CD14-positive monocyte (primary cell): ENCODE measurements around the gene COL2A1. TPM values are rescaled to one million over a fixed set of nuclear protein-coding genes. Genes with fewer than 3 reads are reported as not detected.

ENCODE experiments used
- DNase-seq, 3 donors: peaks; one replicate each; pipeline ENCODE4 v3.0.0-alpha.2; 2011 to 2022
- H2AFZ ChIP-seq: 2 replicates; pipeline ENCODE4 v1.6.0; 2012; ENCODE audit warnings: mild to moderate bottlenecking, low read depth, low read length, inconsistent platforms; ENCODE audit not compliant: insufficient read depth, poor library complexity, severe bottlenecking
- H3K27ac ChIP-seq, 2 donors: 1 replicate in 1 of 2; 2 replicates in 1 of 2; pipeline ENCODE4 v1.5.1; 2012 to 2013; ENCODE audit warnings: low read length in 2 of 2, control low read depth in 1 of 2, inconsistent platforms in 1 of 2, low read depth in 1 of 2, mild to moderate bottlenecking in 1 of 2
- H3K27me3 ChIP-seq, 2 donors: one replicate each; pipeline versions ENCODE4 v1.6.0 to v1.6.1; 2011 to 2013; ENCODE audit warnings: low read length in 2 of 2; ENCODE audit not compliant: control insufficient read depth in 2 of 2, insufficient read depth in 2 of 2
- H3K36me3 ChIP-seq, 2 donors: replicated peaks in 1 of 2; 1 replicate in 1 of 2; 2 replicates in 1 of 2; pipeline versions ENCODE4 v1.5.1 to v1.6.1; 2012 to 2013; ENCODE audit warnings: low read length in 2 of 2, control low read depth in 1 of 2, inconsistent platforms in 1 of 2, mild to moderate bottlenecking in 1 of 2; ENCODE audit not compliant: insufficient read depth in 2 of 2, control insufficient read depth in 1 of 2
- H3K4me1 ChIP-seq, 2 donors: 1 replicate in 1 of 2; 2 replicates in 1 of 2; pipeline versions ENCODE4 v1.5.1 to v1.6.1; 2012 to 2013; ENCODE audit warnings: low read length in 2 of 2, control low read depth in 1 of 2, inconsistent platforms in 1 of 2, mild to moderate bottlenecking in 1 of 2, moderate library complexity in 1 of 2; ENCODE audit not compliant: insufficient read depth in 2 of 2, control insufficient read depth in 1 of 2
- H3K4me2 ChIP-seq: replicated peaks from 2 replicates; pipeline ENCODE3; 2012; ENCODE audit warnings: low read length, moderate library complexity, mild to moderate bottlenecking; ENCODE audit not compliant: poor library complexity, severe bottlenecking; ENCODE audit errors: extremely low read depth
- H3K4me3 ChIP-seq, 3 experiments: fragments of 200-600 bp in 1 of 3; sonication (generic) in 1 of 3; replicated peaks in 1 of 3; 1 replicate in 2 of 3; 2 replicates in 1 of 3; pipeline ENCODE4 v1.5.1; 2011 to 2013; ENCODE audit warnings: low read length in 3 of 3, mild to moderate bottlenecking in 3 of 3, control low read depth in 2 of 3, low read depth in 2 of 3, inconsistent platforms in 1 of 3, moderate library complexity in 1 of 3
- H3K79me2 ChIP-seq: 2 replicates; pipeline ENCODE4 v1.6.0; 2012; ENCODE audit warnings: mild to moderate bottlenecking, control low read depth, inconsistent platforms, low read length, moderate library complexity; ENCODE audit not compliant: insufficient read depth
- H3K9ac ChIP-seq: 2 replicates; pipeline ENCODE4 v1.6.0; 2017; ENCODE audit warnings: low read length, mild to moderate bottlenecking; ENCODE audit not compliant: insufficient read depth, poor library complexity, severe bottlenecking
- H3K9me3 ChIP-seq, 2 donors: replicated peaks in 1 of 2; 1 replicate in 1 of 2; 2 replicates in 1 of 2; pipeline versions ENCODE4 v1.5.1 to v1.6.1; 2012 to 2013; ENCODE audit warnings: low read length in 2 of 2, control low read depth in 1 of 2; ENCODE audit not compliant: control insufficient read depth in 1 of 2, insufficient read depth in 1 of 2
- H4K20me1 ChIP-seq: 2 replicates; pipeline ENCODE4 v1.6.0; 2012; ENCODE audit warnings: mild to moderate bottlenecking, low read length, control low read depth, moderate library complexity; ENCODE audit not compliant: insufficient read depth
- H3K27ac Mint-ChIP-seq, 7 donors: one replicate each; pipeline ENCODE4 v1.8.0; 2020; ENCODE audit warnings: mild to moderate bottlenecking in 7 of 7, mixed read lengths in 7 of 7, moderate library complexity in 6 of 7, inconsistent platforms in 2 of 7
- H3K27me3 Mint-ChIP-seq, 3 donors: one replicate each; pipeline ENCODE4 v1.8.0; 2021 to 2022; ENCODE audit warnings: low read depth in 3 of 3, mild to moderate bottlenecking in 3 of 3, mixed read lengths in 3 of 3, moderate library complexity in 3 of 3, inconsistent platforms in 1 of 3
- H3K36me3 Mint-ChIP-seq, 2 donors: one replicate each; pipeline ENCODE4 v1.8.0; 2020; ENCODE audit warnings: mixed read lengths in 2 of 2, inconsistent platforms in 1 of 2, mild to moderate bottlenecking in 1 of 2
- H3K4me1 Mint-ChIP-seq: one replicate; pipeline ENCODE4 v1.8.0; 2020; ENCODE audit warnings: mild to moderate bottlenecking, mixed read lengths
- H3K4me3 Mint-ChIP-seq, 2 donors: one replicate each; pipeline ENCODE4 v1.8.0; 2020; ENCODE audit warnings: mild to moderate bottlenecking in 2 of 2, mixed read lengths in 2 of 2, moderate library complexity in 1 of 2
- H3K9me3 Mint-ChIP-seq, 7 donors: one replicate each; pipeline ENCODE4 v1.8.0; 2020 to 2022; ENCODE audit warnings: mixed read lengths in 7 of 7, mild to moderate bottlenecking in 6 of 7, moderate library complexity in 6 of 7, inconsistent platforms in 2 of 7
- CTCF ChIP-seq: fragments of 200-600 bp; IDR thresholded peaks from one replicate; pipeline ENCODE4 v1.8.0; 2022; ENCODE audit warnings: antibody characterized with exemption, mild to moderate bottlenecking
- WGBS: methylation state at CpG from one replicate; pipeline ENCODE4 v1.1.5; 2013; ENCODE audit warnings: missing lambda C conversion rate; ENCODE audit not compliant: insufficient coverage; 5-methylcytosine and 5-hydroxymethylcytosine counted together
- intact Hi-C, 2 donors: fragments of 100-400 bp; cut with micrococcal nuclease; formaldehyde crosslinking; loops; one replicate each; pipeline versions ENCODE4 v1.15.0 to v1.15.1; 2023
- polyA plus RNA-seq, 3 donors: library from polyadenylated mRNA; depleted of rRNA in 1 of 3; unstranded in 2 of 3; stranded (reverse) in 1 of 3; fragments of 300-500 nt in 2 of 3; fragments of >200 nt in 1 of 3; fragmentation: Illumina TruSeq in 2 of 3; gene quantifications; 1 replicate in 2 of 3; 2 replicates in 1 of 3; pipeline ENCODE4 v1.2.3, GENCODE V29; 2012 to 2021

Gene COL2A1
- polyA plus RNA-seq, 3 donors: not detected

- WGBS: 36% methylated on average over 4 of the region's 8 CpGs
- Histone ChIP-seq H3K9ac (no peak overlapping the region), H3K4me1 (peaks cover 5% of the 10 kb centered on the region in 2 donors), H3K36me3 (no peaks in the 10 kb centered on the region), H3K27me3 (no peaks in the 10 kb centered on the region), H2AFZ (peak overlapping the region; percentile 50), H3K79me2 (no peaks in the 10 kb centered on the region), H3K27ac (no peak overlapping the region), H3K4me2 (no peak overlapping the region), H4K20me1 (no peaks in the 10 kb centered on the region), H3K9me3 (no peaks in the 10 kb centered on the region), H3K4me3 (no peak overlapping the region)
- no peaks in the 10 kb centered on the region for H3K36me3 Mint-ChIP-seq
- no peak for TF ChIP-seq CTCF
- H3K4me3 Mint-ChIP-seq: peak overlapping the region in 1 of 2 donors; percentile 40
- H3K9me3 Mint-ChIP-seq: peaks cover 0 to 1% (median 0%) of the 10 kb centered on the region in 7 donors
- peaks cover 1 to 7% (median 4%) of the 10 kb centered on the region in 3 donors for H3K27me3 Mint-ChIP-seq
- H3K4me1 Mint-ChIP-seq: peaks cover 6% of the 10 kb centered on the region
- DNase-seq: peak in 1 of 3 donors; percentile 21
- intact Hi-C loops: no loop called here
- peak overlapping the region in 1 of 7 donors; percentile 5 for H3K27ac Mint-ChIP-seq
These were observed 25.4 kb upstream of the COL2A1 start for GRCh38 chr12:48029491-48030172.

- no peaks in the 10 kb centered on the region for H3K36me3 Mint-ChIP-seq
- H3K9ac ChIP-seq: no peak overlapping the region
- no peak overlapping the region for H3K27ac ChIP-seq
- peaks cover 0 to 1% (median 0%) of the 10 kb centered on the region in 7 donors for H3K9me3 Mint-ChIP-seq
- no peaks in the 10 kb centered on the region for H3K79me2 ChIP-seq
- H3K27ac Mint-ChIP-seq: no peak overlapping the region
- no peaks in the 10 kb centered on the region for H3K9me3 ChIP-seq
- peaks cover 5% of the 10 kb centered on the region in 2 donors for H3K4me1 ChIP-seq
- H3K27me3 ChIP-seq: no peaks in the 10 kb centered on the region
- intact Hi-C loops: no loop called here
- H4K20me1 ChIP-seq: no peaks in the 10 kb centered on the region
- no peak overlapping the region for H3K4me2 ChIP-seq
- no peak overlapping the region for H3K4me3 ChIP-seq
- TF ChIP-seq CTCF: no peak
- DNase-seq: no peak
- H3K4me3 Mint-ChIP-seq: no peak overlapping the region
- 13% methylated on average over 5 of the region's 5 CpGs for WGBS
- no peaks in the 10 kb centered on the region for H3K36me3 ChIP-seq
- H3K27me3 Mint-ChIP-seq: peaks cover 3 to 7% (median 4%) of the 10 kb centered on the region in 3 donors
- peaks cover 6% of the 10 kb centered on the region for H3K4me1 Mint-ChIP-seq
- H2AFZ ChIP-seq: no peak overlapping the region
These were observed 24.5 kb upstream of the COL2A1 start for GRCh38 chr12:48028541-48029431.
